ENCODE measurements around the gene VANGL1.

VANGL1 gene

GRCh38 chr1:115669002-115669673 is 27.4 kb downstream of the VANGL1 start:
- DNase-seq = no peak

- DNase-seq = no peak
Observed at GRCh38 chr1:115669886-115670285, 28.1 kb downstream of the VANGL1 start.

GRCh38 chr1:115670476-115671175 is 28.9 kb downstream of the VANGL1 start:
- DNase-seq = no peak

GRCh38 chr1:115671176-115671934 is 29.6 kb downstream of the VANGL1 start:
- DNase-seq = no peak

- DNase-seq = no peak
Observed at GRCh38 chr1:115672224-115673009, 30.6 kb downstream of the VANGL1 start.

GRCh38 chr1:115676498-115677181 is 34.9 kb downstream of the VANGL1 start:
- DNase-seq = no peak

GRCh38 chr1:115677182-115677555 is 35.4 kb downstream of the VANGL1 start:
- DNase-seq = no peak

GRCh38 chr1:115677565-115677964 is 35.8 kb downstream of the VANGL1 start:
- DNase-seq = no peak

GRCh38 chr1:115678141-115678540 is 36.4 kb downstream of the VANGL1 start:
- DNase-seq = no peak

GRCh38 chr1:115679141-115679611 is 37.4 kb downstream of the VANGL1 start:
- DNase-seq = no peak

GRCh38 chr1:115680730-115681111 is 39.0 kb downstream of the VANGL1 start:
- DNase-seq = no peak

GRCh38 chr1:115682792-115683191 is 41.0 kb downstream of the VANGL1 start:
- DNase-seq = no peak

- no peak for DNase-seq
Observed at GRCh38 chr1:115685029-115685705, 43.4 kb downstream of the VANGL1 start.

- DNase-seq = no peak
Observed at GRCh38 chr1:115687744-115688143, 46.0 kb downstream of the VANGL1 start.

- no peak for DNase-seq
Observed at GRCh38 chr1:115690972-115691371, 49.2 kb downstream of the VANGL1 start.

- no peak for DNase-seq
Observed at GRCh38 chr1:115692224-115692623, 50.5 kb downstream of the VANGL1 start.

GRCh38 chr1:115694805-115695204 is 53.0 kb downstream of the VANGL1 start:
- no peak for DNase-seq

- DNase-seq = no peak
Observed at GRCh38 chr1:115697619-115698018, 55.8 kb downstream of the VANGL1 start.

- no peak for DNase-seq
Observed at GRCh38 chr1:115701090-115701489, 59.3 kb downstream of the VANGL1 start.

- DNase-seq = no peak
Observed at GRCh38 chr1:115702959-115703358, 61.2 kb downstream of the VANGL1 start.

- no peak for DNase-seq
Observed at GRCh38 chr1:115705085-115705951, 63.5 kb downstream of the VANGL1 start.
